ENCODE data around the gene PPP1R1C.
A peak's percentile ranks its signal among the peaks of the same experiment; 100 is the strongest.
"Not testable (repeated sequence)": the region's sequence is repeated elsewhere in the genome, so short reads cannot be mapped to it uniquely, and the experiment has no call there.

PPP1R1C gene

DNA sequence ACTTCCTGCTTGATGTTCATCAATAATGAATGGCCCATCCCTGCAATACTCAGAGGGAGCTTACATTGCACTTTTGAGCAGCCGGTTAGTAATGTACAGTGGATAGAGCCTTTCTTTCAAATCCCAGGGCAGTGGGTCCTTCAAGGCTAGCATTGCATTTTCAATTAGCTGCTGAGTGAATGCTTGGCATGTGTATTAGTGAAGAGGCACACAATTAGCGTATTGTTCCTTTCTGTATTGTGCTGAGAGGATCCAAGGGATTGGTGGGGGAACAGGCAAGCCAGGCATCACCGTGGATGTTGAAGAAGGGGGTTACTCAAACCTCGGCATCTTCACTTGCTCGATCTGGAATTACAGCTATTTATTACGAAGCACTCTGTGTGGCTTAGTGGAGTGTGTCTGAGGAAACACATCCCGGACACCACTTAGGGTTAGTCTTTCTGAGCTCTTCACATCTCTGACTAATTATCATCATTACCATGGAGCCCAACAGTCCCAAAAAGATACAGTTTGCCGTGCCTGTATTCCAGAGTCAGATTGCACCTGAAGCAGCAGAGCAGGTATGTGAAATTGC lies at the start of gene PPP1R1C:
Gene PPP1R1C, plus strand, starts transcription at position 222 of the 574 bp plus-strand sequence. Its CDS starts 258 bp downstream, at position 480.
- DNase-seq, result no peak

DNA sequence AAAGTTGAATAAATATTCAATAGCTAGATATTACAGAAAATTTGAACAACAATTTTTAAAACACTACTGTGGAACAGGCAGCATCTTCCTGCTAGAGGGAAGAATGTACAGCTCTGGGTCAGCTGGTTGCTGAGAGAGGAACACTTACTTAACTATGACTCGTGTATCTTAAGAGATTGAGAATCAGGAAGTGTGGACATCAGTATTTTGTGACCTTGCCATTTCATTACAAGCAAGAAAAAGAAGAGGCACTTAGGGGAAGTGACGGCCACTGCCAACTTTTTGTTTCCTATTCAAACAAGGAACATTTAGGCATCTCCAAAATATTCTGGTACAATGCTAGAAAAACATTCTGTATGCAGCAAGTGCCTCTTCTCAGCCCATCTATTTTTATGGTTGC lies 48.2 kb upstream of the PPP1R1C start:
- DNase-seq, result no peak

GRCh38 chr2:181943411-181944124 lies 42.1 kb upstream of the PPP1R1C start:
- no peak for DNase-seq

- no peak for DNase-seq
These were observed 41.3 kb upstream of the PPP1R1C start for GRCh38 chr2:181944164-181944913.

DNA sequence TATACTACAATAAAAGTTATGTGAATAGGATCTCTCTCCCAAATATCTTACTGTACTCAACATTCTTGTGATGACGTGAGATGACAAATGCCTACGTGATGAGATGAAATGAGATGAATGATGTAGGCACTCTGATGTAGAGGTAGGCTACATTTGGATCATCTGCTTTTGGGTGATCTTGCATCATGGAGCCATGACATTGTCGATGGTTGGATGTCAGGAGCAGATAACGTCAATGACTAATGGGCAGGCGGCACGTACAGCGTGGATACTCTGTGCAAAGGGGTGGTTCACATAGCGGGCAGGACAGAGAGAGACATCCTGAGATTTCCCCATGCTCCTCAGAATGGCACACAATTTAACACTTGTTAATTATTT lies 40.8 kb upstream of the PPP1R1C start:
- no peak for DNase-seq

DNA sequence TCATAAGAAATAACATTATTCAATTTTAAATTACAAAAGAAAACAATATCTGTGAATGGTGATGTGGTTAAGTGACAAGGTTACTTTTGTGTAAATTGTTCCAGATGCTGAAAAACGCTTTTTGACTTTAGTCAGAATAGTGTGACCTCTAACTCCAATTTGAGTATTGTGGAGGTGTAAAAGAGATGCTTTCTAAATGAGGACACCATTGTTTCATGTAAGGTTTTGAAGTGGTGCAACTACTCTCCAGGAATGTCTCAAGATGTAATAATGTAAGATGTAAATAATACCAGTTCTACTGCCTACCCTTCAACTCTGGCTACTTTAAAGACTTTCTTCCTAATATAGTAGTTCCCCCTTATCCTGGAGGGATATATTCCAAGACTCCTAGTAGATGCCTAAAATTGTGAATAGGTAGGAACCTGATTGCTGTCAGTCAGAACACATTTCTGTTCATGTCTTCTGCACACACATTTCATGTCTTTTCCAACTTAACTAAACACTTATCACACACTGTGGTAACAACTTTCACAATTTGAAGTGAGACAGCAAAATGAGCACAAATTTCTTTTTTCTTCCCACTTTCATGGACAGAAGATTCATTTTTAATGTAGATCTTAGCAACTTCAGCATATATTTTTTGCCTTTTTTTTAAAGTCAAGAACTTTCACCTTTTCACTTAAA lies 39.1 kb upstream of the PPP1R1C start:
- no peak for DNase-seq

DNA sequence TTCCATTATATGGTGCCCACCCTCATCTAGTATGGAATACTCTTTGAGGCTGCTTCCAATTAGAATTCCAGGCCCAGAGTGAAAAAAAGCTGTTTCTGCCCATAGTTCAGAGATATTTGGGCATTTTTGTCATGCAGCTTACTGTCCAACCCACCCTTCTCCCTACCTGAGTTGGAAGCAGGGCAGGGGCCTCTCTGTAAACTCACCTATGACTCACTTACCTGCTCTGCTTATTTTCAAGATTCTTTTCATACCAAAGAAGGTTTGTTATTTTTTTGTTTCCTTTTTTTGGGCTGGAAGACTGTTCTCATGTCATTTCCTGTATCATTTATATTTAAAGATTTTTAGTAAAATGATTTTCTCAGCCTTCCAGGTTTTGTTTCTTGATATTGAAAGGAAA lies 38.4 kb upstream of the PPP1R1C start:
- no peak for DNase-seq

DNA sequence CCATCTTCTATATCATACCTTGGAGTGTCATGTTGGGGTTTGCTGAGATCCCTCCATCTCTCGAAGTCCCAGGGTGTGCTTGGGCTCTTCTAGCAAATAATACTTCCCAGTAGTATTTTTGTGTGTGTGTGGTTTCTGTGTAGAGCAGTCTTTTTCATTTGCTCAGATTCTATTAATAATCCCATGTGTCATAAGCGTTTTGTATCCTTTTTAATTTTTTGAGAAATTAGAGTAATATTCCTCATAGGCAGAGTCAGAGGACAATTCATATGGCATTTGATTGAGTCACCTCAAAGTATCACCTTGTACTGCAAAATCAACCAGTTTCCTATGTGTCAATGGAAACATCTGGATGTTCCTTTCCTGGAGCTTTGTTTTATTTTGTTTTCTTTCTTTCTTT lies 37.4 kb upstream of the PPP1R1C start:
- no peak for DNase-seq

DNA sequence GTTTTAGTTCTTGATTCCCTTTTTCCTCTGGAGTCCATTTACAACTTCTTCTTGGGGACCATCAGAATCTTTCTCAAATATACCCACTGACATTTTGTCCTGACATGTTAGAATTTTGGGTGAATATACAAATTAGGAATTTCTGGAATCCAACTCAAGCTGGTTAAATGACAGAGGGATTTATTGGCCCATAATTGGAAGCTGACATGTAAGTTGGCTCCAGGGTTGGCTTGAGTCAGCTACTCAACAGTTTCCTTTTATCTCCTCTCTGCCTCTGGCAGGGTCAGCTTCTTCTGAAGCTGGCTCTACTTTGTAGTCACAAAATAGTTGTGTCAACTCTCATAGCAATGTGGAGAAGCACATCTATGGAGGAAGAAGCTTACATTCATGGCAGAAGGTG lies 36.6 kb upstream of the PPP1R1C start:
- DNase-seq, result no peak

DNA sequence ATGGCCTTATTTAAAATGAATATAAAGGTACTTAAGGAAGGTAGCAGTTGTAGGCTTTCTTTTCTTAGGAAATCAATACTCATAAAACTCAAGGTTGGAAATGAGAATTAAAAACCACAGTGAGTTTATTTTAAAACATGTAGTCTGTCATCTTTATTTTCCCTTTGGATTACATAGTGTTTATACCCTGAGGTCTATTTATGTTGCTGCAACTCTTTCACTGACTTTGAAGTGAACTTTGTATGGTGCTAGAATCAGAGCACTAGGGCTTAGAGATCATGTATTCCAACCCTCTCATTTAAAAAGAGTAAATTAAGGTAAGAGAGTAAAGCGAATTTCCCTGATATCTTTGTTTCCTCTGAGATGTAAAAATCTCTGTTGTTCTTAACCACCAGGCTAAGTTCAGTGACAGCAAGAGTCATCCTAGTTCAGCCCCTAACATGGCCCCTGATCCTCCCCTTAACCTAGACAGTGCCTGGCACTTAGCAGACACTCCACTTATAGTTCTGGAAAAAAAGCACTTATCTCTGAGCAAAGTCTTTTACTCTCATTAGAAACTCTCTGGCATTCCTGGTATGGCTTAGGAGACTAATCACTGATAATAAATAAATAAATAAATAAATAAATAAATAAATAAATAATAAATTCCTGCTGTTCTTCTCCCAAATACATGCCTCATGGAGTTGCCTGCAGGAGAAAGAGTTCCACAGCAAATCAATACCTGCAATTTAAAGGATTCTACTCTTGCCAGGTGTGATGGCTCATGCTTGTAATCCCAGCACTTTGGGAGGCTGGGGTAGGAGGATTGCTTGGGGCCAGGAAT lies 33.0 kb upstream of the PPP1R1C start:
- DNase-seq, result no peak

GRCh38 chr2:181953881-181954537 lies 31.6 kb upstream of the PPP1R1C start:
- DNase-seq, result peak in 1 of 2 experiments; percentile 19

DNA sequence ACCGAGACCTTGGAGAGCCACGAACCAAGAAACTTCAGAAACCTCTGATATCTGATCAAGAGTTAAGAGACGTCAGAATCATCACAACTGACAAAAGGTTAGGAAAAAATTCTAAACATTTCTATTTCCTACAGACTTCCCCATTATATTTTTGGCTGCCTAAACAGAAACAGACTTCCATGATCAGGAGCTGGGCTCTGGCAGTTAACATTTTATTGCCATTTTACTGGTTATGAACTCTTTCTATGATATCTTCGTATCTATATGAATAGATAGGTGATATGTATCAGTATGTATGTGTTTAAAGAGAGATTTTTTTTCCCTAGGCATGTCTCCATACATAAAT lies 31.1 kb upstream of the PPP1R1C start:
- no peak for DNase-seq

GRCh38 chr2:181955010-181955409 lies 30.6 kb upstream of the PPP1R1C start:
- no peak for DNase-seq

- not testable (repeated sequence) for DNase-seq
These were observed 29.8 kb upstream of the PPP1R1C start for GRCh38 chr2:181955866-181956265.

GRCh38 chr2:181957668-181958067 lies 28.0 kb upstream of the PPP1R1C start:
- DNase-seq, result no peak

GRCh38 chr2:181958726-181959125 lies 26.9 kb upstream of the PPP1R1C start:
- DNase-seq, result no peak

DNA sequence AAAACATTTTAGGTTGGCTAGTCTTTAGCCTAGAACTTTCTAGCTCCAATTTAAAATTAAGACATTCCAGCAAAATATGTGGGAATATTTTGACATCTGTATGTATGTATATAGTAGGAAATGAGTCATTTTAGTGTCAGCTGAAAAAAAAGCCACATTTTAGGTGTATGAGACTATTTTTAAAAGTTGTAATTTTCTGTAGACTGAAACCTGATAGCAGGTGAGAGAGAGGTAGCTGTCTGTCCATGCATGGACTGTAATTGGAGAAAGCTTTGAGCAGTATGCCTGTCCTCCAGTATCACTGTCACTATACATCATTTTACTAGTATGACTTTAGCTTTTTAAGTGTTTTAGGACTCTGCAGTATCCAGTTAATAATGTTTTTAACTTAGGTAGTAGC lies 26.1 kb upstream of the PPP1R1C start:
- DNase-seq, result no peak

GRCh38 chr2:181961167-181961566 lies 24.5 kb upstream of the PPP1R1C start:
- not testable (repeated sequence) for DNase-seq

GRCh38 chr2:181962142-181962541 lies 23.5 kb upstream of the PPP1R1C start:
- no peak for DNase-seq

DNA sequence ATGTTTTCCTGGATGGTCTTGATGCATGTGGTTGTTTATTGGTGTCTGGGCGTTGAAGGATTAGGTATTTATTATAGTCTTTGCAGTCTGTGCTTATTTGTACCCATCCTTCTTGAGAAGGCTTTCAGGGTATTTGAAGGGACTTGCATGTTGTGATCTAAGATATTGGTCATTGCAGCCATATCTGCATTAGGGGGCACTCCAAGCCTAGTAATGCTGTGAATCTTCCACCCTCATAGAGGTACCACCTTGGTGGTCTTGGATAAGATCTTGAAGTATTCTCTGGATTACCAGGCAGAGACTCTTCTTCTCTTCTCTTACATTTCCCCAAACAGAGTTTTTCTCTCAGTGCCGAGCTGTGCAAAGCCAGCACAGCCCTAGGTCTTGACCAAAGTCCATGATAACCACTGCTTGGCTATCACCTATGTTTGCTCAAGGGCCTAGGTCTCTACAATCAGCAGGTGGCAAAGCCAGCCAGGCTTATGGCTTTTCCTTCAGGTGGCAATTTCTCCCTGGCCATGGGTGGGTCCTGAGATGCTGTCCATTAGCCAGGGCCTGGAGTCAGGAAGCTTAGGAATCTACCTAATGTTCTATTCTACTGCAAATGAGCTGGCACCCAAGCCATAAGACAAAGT lies 15.4 kb upstream of the PPP1R1C start:
- DNase-seq, result no peak

DNA sequence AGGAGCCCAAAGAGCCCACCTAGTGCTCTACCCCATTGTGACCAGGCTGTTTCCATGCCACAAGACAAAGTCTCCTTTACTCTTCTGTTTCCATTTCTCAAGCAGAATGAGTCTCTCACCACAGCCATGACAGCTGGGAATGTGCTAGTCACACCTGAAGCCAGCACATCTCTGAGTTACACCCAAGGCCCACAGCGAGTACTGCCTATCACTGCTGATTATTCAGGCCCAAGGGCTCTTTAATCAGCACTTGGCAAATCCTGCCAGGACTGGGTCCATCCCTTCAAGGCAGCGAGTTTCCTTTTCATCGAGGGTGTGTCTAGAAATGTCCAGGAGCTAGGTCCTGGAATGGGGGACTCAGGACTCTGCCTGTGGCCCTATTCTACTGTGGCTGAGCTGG lies 14.6 kb upstream of the PPP1R1C start:
- no peak for DNase-seq
